K562 (cell line): Measurements from ENCODE around the gene SND1.

Experiments used
- BHLHE40 ChIP-seq: IDR thresholded peaks from 2 replicates; pipeline ENCODE4 v1.6.1; 2011; ENCODE audit warnings: low read length, improper control_type of control experiment
- BRCA1 ChIP-seq, 2 experiments: fragments of 450-650 bp in 1 of 2; sonication (generic) in 1 of 2; formaldehyde crosslinking in 1 of 2; IDR thresholded peaks; 2 replicates each; pipeline versions ENCODE4 v1.5.0 to v1.6.1; 2017 to 2020; ENCODE audit warnings: mild to moderate bottlenecking in 1 of 2, missing genetic modification reagents in 1 of 2
- CHAMP1 ChIP-seq: fragments of 450-650 bp; IDR thresholded peaks from 2 replicates; pipeline ENCODE4 v1.6.1; 2016; ENCODE audit warnings: mild to moderate bottlenecking
- CTCF ChIP-seq, 3 experiments: IDR thresholded peaks in 2 of 3; conservative IDR thresholded peaks in 1 of 3; 2 replicates each; pipeline ENCODE4 v1.5.1; 2011 to 2012; ENCODE audit warnings: low read length in 3 of 3, mild to moderate bottlenecking in 3 of 3, control low read depth in 2 of 3, improper control_type of control experiment in 1 of 3, inconsistent platforms in 1 of 3, low read depth in 1 of 3, mixed read lengths in 1 of 3, moderate library complexity in 1 of 3; ENCODE audit not compliant: insufficient read depth in 2 of 3
- RAD21 ChIP-seq, 2 experiments: fragments of 250-450 bp in 1 of 2; fragments of 450-650 bp in 1 of 2; sonication (Bioruptor Pico) in 1 of 2; formaldehyde crosslinking in 1 of 2; IDR thresholded peaks in 1 of 2; conservative IDR thresholded peaks in 1 of 2; 2 replicates each; pipeline versions ENCODE4 v1.4.0 to v1.8.0; 2020 to 2022; ENCODE audit warnings: mild to moderate bottlenecking in 2 of 2, moderate library complexity in 1 of 2
- TCF3 ChIP-seq: sonication (generic); formaldehyde crosslinking; IDR thresholded peaks from 2 replicates; pipeline ENCODE4 v1.4.0; 2020; ENCODE audit warnings: mild to moderate bottlenecking, missing genetic modification reagents
- ZBTB7A ChIP-seq: IDR thresholded peaks from 2 replicates; pipeline ENCODE4 v1.6.1; 2011; ENCODE audit warnings: low read depth, mild to moderate bottlenecking, low read length, moderate library complexity, borderline replicate concordance; ENCODE audit not compliant: control insufficient read depth
- ZC3H11A ChIP-seq: IDR thresholded peaks from 2 replicates; pipeline ENCODE4 v1.6.1; 2012; ENCODE audit warnings: low read depth, low read length, improper control_type of control experiment

- no peak for TF ChIP-seq RAD21 (CRISPR knock-in tag; conservative IDR thresholded peaks at IDR 0.05 in 1 of 2, IDR thresholded peaks at IDR 0.05 in 1 of 2)
- TF ChIP-seq BHLHE40 = no peak
- TF ChIP-seq CTCF (IDR thresholded peaks at IDR 0.05 in 2 of 3, conservative IDR thresholded peaks at IDR 0.05 in 1 of 3; ENCODE audit: insufficient read depth in 2 of 3, low read depth in 1 of 3, low read length in 3 of 3) = no peak
- TF ChIP-seq ZBTB7A = no peak
- TF ChIP-seq CHAMP1 = no peak
- no peak for TF ChIP-seq ZC3H11A
- TF ChIP-seq TCF3 (CRISPR knock-in tag) = no peak
- TF ChIP-seq BRCA1 (IDR thresholded peaks at IDR 0.05) = no peak
- TF ChIP-seq BRCA1 (CRISPR knock-in tag; IDR thresholded peaks at IDR 0.05) = no peak
Measured at GRCh38 chr7:127828843-127829500, 177.0 kb downstream of the SND1 start.
